ENCODE data around the gene PSMC3IP.

DNA sequence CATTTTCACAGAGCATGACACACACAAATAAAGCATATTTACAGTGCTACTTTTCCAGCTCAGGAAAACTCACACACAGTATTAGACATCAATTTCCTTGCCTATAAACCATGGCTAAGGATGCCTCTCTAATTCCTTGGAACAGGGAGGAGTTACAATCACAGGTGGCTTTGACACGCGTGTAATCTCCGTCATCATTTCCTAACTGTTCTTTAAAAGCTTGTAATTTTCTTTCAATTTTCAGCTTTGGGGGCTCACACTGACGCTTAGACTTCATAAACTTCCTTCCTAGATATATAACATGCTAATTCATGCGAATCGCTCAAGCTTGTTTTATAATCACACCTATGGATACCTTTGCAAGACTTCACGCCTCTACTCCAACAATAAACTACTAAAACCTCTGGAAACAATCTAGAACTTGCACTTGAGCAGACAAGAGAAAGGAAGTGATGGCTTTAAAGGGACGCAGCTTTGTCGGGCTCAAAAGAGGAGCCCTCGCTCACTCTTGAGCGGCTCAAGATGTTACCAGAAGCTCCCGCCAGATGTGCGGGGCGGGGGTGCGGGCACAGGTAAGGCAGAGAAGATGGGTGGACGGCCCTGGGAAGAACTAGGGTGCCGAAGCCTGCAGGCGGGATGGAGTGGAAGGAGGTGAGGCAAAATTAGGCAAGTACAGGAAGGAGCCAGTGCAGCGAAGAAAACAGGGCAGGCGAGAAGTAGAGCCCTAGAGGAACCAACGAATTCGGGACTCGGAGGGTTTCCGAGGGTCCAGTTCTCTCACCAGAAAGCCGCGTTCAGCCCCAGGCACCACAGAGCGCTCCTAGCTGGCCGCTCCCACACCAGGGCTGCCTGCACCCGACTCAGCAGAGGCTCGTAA lies 31.0 kb upstream of the PSMC3IP start:
- TF ChIP-seq YY1 (IDR thresholded peaks at IDR 0.05; ENCODE audit: low read depth) (no peak), NFIC (IDR thresholded peaks at IDR 0.05) (no peak), FOXM1 (IDR thresholded peaks at IDR 0.05; ENCODE audit: borderline replicate concordance, low read depth) (no peak), EP300 (IDR thresholded peaks at IDR 0.05; ENCODE audit: borderline replicate concordance) (no peak), CEBPB (IDR thresholded peaks at IDR 0.05) (no peak), RAD21 (IDR thresholded peaks at IDR 0.05; ENCODE audit: low read depth) (no peak), TCF12 (IDR thresholded peaks at IDR 0.05; ENCODE audit: low read depth) (no peak), ZBTB7A (IDR thresholded peaks at IDR 0.05; ENCODE audit: low read depth) (no peak), TAF1 (IDR thresholded peaks at IDR 0.05; ENCODE audit: low read depth) (no peak)
- TF ChIP-seq, protein P1, sequence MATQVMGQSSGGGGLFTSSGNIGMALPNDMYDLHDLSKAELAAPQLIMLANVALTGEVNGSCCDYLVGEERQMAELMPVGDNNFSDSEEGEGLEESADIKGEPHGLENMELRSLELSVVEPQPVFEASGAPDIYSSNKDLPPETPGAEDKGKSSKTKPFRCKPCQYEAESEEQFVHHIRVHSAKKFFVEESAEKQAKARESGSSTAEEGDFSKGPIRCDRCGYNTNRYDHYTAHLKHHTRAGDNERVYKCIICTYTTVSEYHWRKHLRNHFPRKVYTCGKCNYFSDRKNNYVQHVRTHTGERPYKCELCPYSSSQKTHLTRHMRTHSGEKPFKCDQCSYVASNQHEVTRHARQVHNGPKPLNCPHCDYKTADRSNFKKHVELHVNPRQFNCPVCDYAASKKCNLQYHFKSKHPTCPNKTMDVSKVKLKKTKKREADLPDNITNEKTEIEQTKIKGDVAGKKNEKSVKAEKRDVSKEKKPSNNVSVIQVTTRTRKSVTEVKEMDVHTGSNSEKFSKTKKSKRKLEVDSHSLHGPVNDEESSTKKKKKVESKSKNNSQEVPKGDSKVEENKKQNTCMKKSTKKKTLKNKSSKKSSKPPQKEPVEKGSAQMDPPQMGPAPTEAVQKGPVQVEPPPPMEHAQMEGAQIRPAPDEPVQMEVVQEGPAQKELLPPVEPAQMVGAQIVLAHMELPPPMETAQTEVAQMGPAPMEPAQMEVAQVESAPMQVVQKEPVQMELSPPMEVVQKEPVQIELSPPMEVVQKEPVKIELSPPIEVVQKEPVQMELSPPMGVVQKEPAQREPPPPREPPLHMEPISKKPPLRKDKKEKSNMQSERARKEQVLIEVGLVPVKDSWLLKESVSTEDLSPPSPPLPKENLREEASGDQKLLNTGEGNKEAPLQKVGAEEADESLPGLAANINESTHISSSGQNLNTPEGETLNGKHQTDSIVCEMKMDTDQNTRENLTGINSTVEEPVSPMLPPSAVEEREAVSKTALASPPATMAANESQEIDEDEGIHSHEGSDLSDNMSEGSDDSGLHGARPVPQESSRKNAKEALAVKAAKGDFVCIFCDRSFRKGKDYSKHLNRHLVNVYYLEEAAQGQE (IDR thresholded peaks at IDR 0.05; ENCODE audit: low read depth), result no peak
- TF ChIP-seq, protein P2, sequence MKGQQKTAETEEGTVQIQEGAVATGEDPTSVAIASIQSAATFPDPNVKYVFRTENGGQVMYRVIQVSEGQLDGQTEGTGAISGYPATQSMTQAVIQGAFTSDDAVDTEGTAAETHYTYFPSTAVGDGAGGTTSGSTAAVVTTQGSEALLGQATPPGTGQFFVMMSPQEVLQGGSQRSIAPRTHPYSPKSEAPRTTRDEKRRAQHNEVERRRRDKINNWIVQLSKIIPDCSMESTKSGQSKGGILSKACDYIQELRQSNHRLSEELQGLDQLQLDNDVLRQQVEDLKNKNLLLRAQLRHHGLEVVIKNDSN (IDR thresholded peaks at IDR 0.05), result no peak
- TF ChIP-seq, protein P3, sequence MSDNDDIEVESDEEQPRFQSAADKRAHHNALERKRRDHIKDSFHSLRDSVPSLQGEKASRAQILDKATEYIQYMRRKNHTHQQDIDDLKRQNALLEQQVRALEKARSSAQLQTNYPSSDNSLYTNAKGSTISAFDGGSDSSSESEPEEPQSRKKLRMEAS (IDR thresholded peaks at IDR 0.05), result no peak

Data from Ishikawa (cell line).